ENCODE results near the gene FTSJ3. TPM values are rescaled to one million over a fixed set of nuclear protein-coding genes. Genes with fewer than 3 reads are reported as not detected.

The FTSJ3 gene
- total RNA-seq, 2 donors from 2014 or later, result 25.4 to 44.6 TPM

DNA sequence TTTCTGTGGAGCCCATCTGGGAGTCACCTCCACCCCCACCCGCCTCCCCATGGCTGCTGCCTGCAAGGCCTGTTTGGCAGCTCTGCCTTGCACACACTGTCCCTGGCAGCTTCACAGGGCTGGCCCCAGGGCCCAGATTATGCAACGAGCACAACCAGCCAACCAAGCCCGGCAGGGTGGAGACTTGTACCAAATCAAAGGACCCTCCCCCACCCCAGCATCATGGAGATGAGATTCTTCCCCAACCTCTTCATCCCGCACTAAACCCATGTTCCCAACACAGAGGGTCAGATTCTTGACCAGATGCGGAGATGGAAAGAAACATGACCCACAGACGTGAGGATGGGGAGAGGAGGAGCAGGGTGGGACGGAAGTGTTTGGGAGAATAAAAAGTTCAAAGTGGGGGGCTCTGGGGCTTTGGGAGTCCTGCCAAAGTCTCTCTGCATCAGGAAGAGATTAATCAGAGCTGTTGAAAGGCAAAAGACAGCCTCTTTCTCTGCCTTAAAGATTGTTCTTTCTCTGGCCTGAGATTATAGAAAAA, 11.2 kb upstream of the FTSJ3 start:
- H3K9me3 ChIP-seq, result no peaks in the 10 kb centered on the region
- peak overlapping the region; percentile 30 for H3K27ac ChIP-seq
- H3K4me3 ChIP-seq, result no peak overlapping the region
- peak; percentile 72 for DNase-seq
- H3K27me3 ChIP-seq, result no peaks in the 10 kb centered on the region
- peaks cover 19% of the 10 kb centered on the region for H3K4me1 ChIP-seq
- peak overlapping the region; percentile 28 to 59 for H3K9ac ChIP-seq (ENCODE audit: low read depth in 2 of 2, low read length in 2 of 2)
- peaks cover 4% of the 10 kb centered on the region for H3K36me3 ChIP-seq
- intact Hi-C loops (cut with DNase I), result loop anchor here (10.0 kb wide), 1 partner anchor 214 kb away; the partner anchor contains the start of gene MAP3K3
- TF ChIP-seq, protein P1, sequence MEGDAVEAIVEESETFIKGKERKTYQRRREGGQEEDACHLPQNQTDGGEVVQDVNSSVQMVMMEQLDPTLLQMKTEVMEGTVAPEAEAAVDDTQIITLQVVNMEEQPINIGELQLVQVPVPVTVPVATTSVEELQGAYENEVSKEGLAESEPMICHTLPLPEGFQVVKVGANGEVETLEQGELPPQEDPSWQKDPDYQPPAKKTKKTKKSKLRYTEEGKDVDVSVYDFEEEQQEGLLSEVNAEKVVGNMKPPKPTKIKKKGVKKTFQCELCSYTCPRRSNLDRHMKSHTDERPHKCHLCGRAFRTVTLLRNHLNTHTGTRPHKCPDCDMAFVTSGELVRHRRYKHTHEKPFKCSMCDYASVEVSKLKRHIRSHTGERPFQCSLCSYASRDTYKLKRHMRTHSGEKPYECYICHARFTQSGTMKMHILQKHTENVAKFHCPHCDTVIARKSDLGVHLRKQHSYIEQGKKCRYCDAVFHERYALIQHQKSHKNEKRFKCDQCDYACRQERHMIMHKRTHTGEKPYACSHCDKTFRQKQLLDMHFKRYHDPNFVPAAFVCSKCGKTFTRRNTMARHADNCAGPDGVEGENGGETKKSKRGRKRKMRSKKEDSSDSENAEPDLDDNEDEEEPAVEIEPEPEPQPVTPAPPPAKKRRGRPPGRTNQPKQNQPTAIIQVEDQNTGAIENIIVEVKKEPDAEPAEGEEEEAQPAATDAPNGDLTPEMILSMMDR (IDR thresholded peaks at IDR 0.05), result no peak

DNA sequence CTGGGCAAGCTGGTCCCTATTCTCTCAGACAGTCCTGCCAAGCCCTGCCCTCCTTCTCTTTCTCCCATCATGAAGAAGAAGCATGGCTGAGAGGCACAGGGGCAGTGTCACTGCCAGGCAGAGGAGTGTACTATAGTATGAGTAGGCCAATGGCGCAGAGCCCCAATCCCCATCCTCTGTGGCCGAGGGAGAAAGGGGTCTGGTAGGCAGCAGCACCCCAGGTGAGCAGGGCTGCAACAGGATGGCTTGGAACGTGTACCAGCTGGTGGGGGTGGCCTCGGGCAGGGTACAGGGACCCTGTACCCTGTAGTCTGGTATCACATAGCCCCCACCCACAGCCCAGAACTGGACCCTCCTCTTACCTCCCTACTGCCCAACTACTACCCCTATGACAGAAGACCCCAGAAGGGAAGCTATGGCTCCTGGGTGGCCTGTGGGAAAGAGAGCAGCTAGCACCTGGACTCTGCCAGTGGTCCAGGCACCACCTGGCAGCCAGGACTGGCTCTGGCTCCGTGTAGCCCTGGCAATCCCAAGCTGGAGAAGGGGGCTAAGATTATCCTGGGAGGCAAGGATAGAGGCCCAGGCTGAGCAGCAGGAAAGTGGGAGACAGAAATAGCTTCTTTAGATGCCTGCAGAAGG, 10.6 kb upstream of the FTSJ3 start:
- H3K27ac ChIP-seq, result no peak overlapping the region
- TF ChIP-seq, protein P1 (IDR thresholded peaks at IDR 0.05), result no peak
- no peak for DNase-seq

DNA sequence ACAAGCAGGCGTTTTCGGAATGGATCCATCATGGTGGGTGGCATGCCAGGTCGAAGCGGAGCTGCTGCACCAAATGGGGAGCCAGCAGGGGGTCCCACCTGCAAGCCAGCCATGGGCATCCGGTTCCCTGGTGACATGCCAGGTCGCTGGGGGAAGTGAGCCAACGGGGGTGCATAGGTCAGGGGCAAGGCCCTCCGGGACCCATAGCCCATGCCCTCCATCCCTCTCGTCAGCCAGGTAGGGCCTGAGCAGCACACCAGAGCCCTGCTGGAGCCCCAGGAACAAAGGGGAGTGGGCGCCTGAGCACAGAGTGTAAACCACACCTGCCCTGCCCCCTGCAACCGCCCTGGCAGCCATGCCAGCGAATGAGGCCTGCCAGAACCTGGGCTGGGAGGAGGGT, 10.0 kb upstream of the FTSJ3 start:
- Histone ChIP-seq H3K4me1 (peaks cover 19% of the 10 kb centered on the region), H3K9me3 (no peaks in the 10 kb centered on the region), H3K36me3 (peaks cover 12% of the 10 kb centered on the region), H3K9ac (ENCODE audit: low read depth in 2 of 2, low read length in 2 of 2) (no peak overlapping the region), H3K4me3 (no peak overlapping the region), H3K27me3 (no peaks in the 10 kb centered on the region), H3K27ac (no peak overlapping the region)
- TF ChIP-seq, protein P1 (IDR thresholded peaks at IDR 0.05), result no peak
- no peak for DNase-seq
- intact Hi-C loops (cut with DNase I), result loop anchor here (10.0 kb wide), 1 partner anchor 213 kb away; the partner anchor contains the start of gene MAP3K3

More for the DNA sequence above, 10.6 kb upstream of the FTSJ3 start:
- H3K4me3 ChIP-seq, result no peak overlapping the region
- intact Hi-C loops (cut with DNase I), result loop anchor here (10.0 kb wide), 1 partner anchor 213 kb away; the partner anchor contains the start of gene MAP3K3
- H3K9me3 ChIP-seq, result no peaks in the 10 kb centered on the region
- H3K27me3 ChIP-seq, result no peaks in the 10 kb centered on the region
- H3K9ac ChIP-seq (ENCODE audit: low read depth in 2 of 2, low read length in 2 of 2), result peak overlapping the region in 1 of 2 donors; percentile 59
- H3K36me3 ChIP-seq, result peaks cover 6% of the 10 kb centered on the region
- H3K4me1 ChIP-seq, result peaks cover 19% of the 10 kb centered on the region

DNA sequence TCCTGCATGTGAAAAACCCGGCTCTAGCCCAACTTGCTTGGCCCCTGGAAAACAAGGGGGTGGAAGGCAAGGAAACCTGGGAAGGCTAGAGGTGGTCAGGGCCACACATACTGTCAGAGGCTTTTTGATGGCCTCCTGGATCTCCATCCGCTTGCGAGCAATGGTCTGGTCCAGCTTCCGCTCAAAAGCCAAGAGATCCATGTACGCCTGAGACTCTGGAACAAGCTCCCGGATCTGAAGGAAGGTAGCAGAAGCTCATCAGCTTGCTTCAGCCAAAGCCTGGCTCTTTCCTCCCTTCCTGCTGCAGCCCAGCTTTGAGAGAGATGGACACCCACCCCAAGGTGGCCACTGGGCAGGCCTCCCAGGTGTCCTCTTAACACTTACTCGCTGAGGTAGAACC, 9.3 kb upstream of the FTSJ3 start:
- Histone ChIP-seq H3K27ac (no peak overlapping the region), H3K4me1 (peaks cover 19% of the 10 kb centered on the region), H3K9ac (ENCODE audit: low read depth in 2 of 2, low read length in 2 of 2) (no peak overlapping the region), H3K4me3 (no peak overlapping the region), H3K27me3 (no peaks in the 10 kb centered on the region), H3K9me3 (no peaks in the 10 kb centered on the region), H3K36me3 (peaks cover 18% of the 10 kb centered on the region)
- TF ChIP-seq, protein P1 (IDR thresholded peaks at IDR 0.05), result no peak
- intact Hi-C loops (cut with DNase I), result loop anchor here (10.0 kb wide), 1 partner anchor 212 kb away; the partner anchor contains the start of gene MAP3K3
- DNase-seq, result no peak

DNA sequence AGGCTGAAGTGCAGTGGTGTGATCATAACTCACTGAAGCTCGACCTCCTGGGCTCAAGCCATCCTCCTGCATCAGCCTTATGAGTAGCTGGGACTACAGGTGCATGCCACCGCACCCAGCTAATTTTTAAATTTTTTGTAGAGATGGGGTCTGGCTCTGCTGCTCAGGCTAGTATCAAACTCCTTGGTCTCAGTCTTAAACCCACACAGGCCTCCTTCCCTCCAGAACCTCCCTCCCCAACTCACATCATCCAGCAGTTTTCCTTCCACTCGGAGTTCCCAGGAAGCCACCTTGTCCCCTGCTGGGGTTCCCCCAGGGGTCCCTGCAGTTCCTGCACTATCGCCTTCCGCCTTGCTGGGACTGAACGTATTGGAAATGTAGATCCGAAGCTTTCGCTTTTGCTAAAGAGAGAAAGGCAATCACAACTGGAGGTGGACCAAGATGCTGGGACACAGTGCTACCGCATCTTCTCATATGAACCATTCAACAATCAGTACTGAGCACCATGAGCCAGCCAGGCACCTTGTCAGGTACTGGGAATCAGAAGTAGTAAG, 7.8 kb upstream of the FTSJ3 start:
- Histone ChIP-seq H3K36me3 (peaks cover 29% of the 10 kb centered on the region), H3K4me3 (no peak overlapping the region), H3K27me3 (no peaks in the 10 kb centered on the region), H3K9ac (ENCODE audit: low read depth in 2 of 2, low read length in 2 of 2) (no peak overlapping the region), H3K4me1 (peaks cover 9% of the 10 kb centered on the region), H3K27ac (no peak overlapping the region), H3K9me3 (no peaks in the 10 kb centered on the region)
- intact Hi-C loops (cut with DNase I), result loop anchor here (10.0 kb wide), 1 partner anchor 210 kb away; the partner anchor contains the start of gene MAP3K3
- DNase-seq, result no peak
- TF ChIP-seq, protein P1 (IDR thresholded peaks at IDR 0.05), result no peak

Data from colonic mucosa (tissue), 4 donors.